Ectodermal cell (in vitro differentiated cells): ENCODE measurements around the gene SERPINB2. TPM values are rescaled to one million over a fixed set of nuclear protein-coding genes. Genes with fewer than 3 reads are reported as not detected.

Experiments used
- H3K27ac ChIP-seq: 2 replicates; pipeline ENCODE4 v1.7.0; 2013; ENCODE audit warnings: mild to moderate bottlenecking, low read depth, low read length; ENCODE audit not compliant: insufficient read depth, poor library complexity, severe bottlenecking
- H3K27me3 ChIP-seq: 2 replicates; pipeline ENCODE4 v1.7.0; 2013; ENCODE audit warnings: mild to moderate bottlenecking, low read length; ENCODE audit not compliant: insufficient read depth, control insufficient read depth, poor library complexity, severe bottlenecking
- H3K36me3 ChIP-seq: one replicate; pipeline ENCODE4 v1.7.0; 2013; ENCODE audit warnings: low read length; ENCODE audit not compliant: control insufficient read depth, insufficient read depth
- H3K4me1 ChIP-seq: one replicate; pipeline ENCODE4 v1.7.0; 2013; ENCODE audit warnings: low read length; ENCODE audit not compliant: control insufficient read depth, insufficient read depth
- H3K4me3 ChIP-seq: 2 replicates; pipeline ENCODE4 v1.7.0; 2013; ENCODE audit warnings: low read depth, low read length, control low read depth; ENCODE audit not compliant: insufficient read depth
- H3K9me3 ChIP-seq: 2 replicates; pipeline ENCODE4 v1.7.0; 2013; ENCODE audit warnings: mild to moderate bottlenecking, low read length, moderate library complexity; ENCODE audit not compliant: control insufficient read depth
- WGBS, 2 experiments: methylation state at CpG; one replicate each; pipeline ENCODE4 v1.1.7; 2013; ENCODE audit warnings: missing lambda C conversion rate in 2 of 2; 5-methylcytosine and 5-hydroxymethylcytosine counted together
- polyA plus RNA-seq, 4 experiments: library from polyadenylated mRNA; stranded (reverse); fragments of 50-300 nt; gene quantifications; one replicate each; pipeline ENCODE4 v1.2.3, GENCODE V29; 2013

Gene SERPINB2, protein sequence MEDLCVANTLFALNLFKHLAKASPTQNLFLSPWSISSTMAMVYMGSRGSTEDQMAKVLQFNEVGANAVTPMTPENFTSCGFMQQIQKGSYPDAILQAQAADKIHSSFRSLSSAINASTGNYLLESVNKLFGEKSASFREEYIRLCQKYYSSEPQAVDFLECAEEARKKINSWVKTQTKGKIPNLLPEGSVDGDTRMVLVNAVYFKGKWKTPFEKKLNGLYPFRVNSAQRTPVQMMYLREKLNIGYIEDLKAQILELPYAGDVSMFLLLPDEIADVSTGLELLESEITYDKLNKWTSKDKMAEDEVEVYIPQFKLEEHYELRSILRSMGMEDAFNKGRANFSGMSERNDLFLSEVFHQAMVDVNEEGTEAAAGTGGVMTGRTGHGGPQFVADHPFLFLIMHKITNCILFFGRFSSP
- not detected for polyA plus RNA-seq (2013, experiment 1 of 4)
- polyA plus RNA-seq (2013, experiment 2 of 4), result not detected
- polyA plus RNA-seq (2013, experiment 3 of 4), result not detected
- polyA plus RNA-seq (2013, experiment 4 of 4), result 0.20 TPM

DNA sequence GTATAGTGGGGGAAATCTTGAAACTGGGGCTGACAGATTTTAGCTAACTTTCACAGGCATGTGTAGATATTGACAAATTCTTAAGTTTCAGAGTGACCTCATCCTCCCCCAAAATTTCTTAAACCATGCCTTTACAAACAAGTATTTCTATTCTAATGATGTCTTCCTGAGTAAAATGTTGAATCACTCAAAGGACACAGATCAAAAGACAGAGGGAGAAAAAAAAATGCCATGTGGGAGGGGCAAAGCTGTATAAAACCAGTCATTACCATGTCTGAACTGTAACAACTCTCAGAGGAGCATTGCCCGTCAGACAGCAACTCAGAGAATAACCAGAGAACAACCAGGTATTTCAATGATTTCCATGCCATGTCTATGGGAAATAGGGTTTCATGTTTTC lies at the start of gene SERPINB2:
Gene SERPINB2 (plus strand): TSS at position 282 of the 400 bp plus-strand sequence. CDS start 3,740 bp downstream, outside the sequence.
- no peak within 1 kb of the TSS for H3K4me3 ChIP-seq
- H3K9me3 ChIP-seq, result no peaks in the 10 kb centered on the region
- WGBS, 2 experiments, result 64 to 91% methylated on average over 1 of the region's 1 CpG
- H3K36me3 ChIP-seq, result no peaks in the 10 kb centered on the region
- H3K4me1 ChIP-seq, result no peaks in the 10 kb centered on the region
- no peak within 1 kb of the TSS for H3K27ac ChIP-seq
- H3K27me3 ChIP-seq, result no peaks in the 10 kb centered on the region

DNA sequence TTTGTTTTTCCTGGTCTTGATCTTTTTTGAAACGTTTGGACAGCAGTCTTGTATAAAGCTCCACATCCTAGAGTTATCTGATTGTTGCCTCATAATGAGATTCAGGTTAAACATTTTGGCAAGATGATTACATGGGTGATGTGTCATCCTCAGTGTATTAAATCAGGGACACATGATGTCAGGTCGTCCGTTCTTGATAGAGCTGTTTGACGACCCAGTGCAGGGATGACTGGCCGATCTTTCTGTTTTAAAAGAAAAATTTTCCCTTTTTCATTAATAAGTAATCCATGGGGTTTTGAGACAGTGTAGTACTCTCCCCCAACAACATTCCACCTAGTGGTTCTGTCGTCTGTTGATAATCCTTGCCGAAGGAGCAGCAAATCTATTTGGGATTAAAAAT lies 44.5 kb upstream of the SERPINB2 start:
- H3K27me3 ChIP-seq, result no peaks in the 10 kb centered on the region
- no peak overlapping the region for H3K4me3 ChIP-seq
- 78 to 84% methylated on average over 6 to 7 of the region's 7 CpGs for WGBS, 2 experiments
- H3K4me1 ChIP-seq, result no peaks in the 10 kb centered on the region
- no peak overlapping the region for H3K27ac ChIP-seq
- no peaks in the 10 kb centered on the region for H3K36me3 ChIP-seq
- no peaks in the 10 kb centered on the region for H3K9me3 ChIP-seq

DNA sequence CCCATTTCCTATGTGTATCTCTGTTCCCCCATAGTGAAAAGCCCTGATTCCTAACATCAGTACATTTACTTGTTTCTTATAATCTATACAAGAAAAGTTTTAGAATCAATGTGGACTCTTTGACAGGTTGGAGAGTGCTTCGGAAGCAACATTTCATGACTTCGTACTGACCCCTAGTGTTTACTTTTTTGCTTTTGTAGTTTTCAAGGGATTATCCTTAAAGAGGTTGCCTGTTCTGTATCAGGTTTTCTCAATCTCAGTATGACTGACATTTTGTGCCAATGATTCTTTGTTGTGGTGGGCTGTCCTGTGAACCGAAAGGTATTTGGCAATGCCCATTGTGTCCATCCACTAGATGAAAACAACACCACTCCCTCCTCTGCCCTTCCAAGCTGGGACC lies 43.3 kb upstream of the SERPINB2 start:
- 19 to 27% methylated on average over 3 of the region's 3 CpGs for WGBS, 2 experiments
- no peaks in the 10 kb centered on the region for H3K27me3 ChIP-seq
- H3K9me3 ChIP-seq, result no peaks in the 10 kb centered on the region
- no peak overlapping the region for H3K4me3 ChIP-seq
- no peak overlapping the region for H3K27ac ChIP-seq
- H3K4me1 ChIP-seq, result no peaks in the 10 kb centered on the region
- no peaks in the 10 kb centered on the region for H3K36me3 ChIP-seq

DNA sequence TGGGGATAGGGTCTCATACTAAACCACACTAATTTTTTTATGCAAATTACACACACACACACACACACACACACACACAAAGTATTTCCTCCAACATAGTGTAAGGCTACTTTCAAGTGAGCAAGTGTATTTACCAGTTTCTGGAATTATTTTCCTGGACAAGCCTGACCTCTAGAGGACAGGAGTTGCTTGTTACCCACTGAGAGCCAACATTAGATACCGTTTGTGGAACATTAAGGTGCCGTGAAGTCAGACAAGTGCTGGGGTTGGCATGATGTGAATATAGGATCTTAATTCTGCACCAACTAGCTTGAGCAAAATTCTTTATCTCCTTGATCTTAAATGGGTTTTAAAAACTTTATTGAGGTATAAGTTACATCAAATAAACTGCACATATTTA lies 39.3 kb upstream of the SERPINB2 start:
- 39 to 49% methylated on average over 2 of the region's 2 CpGs for WGBS, 2 experiments

DNA sequence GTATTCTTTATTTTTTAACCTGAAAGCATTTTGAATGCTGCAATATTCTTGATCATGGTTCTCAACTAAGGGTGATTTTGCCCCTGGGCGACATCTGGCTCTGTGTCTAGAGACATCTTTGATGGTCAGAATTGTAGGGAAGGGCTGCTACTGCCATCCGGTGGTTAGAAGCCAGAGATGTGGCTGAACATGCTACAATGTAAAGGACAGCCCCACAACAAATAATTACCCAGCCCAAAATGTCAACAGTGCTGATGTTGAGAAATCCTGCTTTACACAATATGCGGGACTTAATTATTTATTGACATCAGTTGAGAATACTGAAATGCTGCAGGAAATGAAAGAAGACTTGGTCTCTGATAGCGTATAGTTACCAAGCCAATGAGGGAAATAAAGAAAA lies 37.5 kb upstream of the SERPINB2 start:
- H3K9me3 ChIP-seq, result no peaks in the 10 kb centered on the region
- H3K4me1 ChIP-seq, result no peaks in the 10 kb centered on the region
- 38 to 50% methylated on average over 3 of the region's 4 CpGs for WGBS, 2 experiments
- no peak overlapping the region for H3K4me3 ChIP-seq
- no peaks in the 10 kb centered on the region for H3K27me3 ChIP-seq
- no peak overlapping the region for H3K27ac ChIP-seq
- H3K36me3 ChIP-seq, result no peaks in the 10 kb centered on the region

More for the DNA sequence above, 39.3 kb upstream of the SERPINB2 start:
- no peak overlapping the region for H3K27ac ChIP-seq
- H3K36me3 ChIP-seq, result no peaks in the 10 kb centered on the region
- no peaks in the 10 kb centered on the region for H3K27me3 ChIP-seq
- no peaks in the 10 kb centered on the region for H3K9me3 ChIP-seq
- H3K4me1 ChIP-seq, result no peaks in the 10 kb centered on the region
- no peak overlapping the region for H3K4me3 ChIP-seq

DNA sequence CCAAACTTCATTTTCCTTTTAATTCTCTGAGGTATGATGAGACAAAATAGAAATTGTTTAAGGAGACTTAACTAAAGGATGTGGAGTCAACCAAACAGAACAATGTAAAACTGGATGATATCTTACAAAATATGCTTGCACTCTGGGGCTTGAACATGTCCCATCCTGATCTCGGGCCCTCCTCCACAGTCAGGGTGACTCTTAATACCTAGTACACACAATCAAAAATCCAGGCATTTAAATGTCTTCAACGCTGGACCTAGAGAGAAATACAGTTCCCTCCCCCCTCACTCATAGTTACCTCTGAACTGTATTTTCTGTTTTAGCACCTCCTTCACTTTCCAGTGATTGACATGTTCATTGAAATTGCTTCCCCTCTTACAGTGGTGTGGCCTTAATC lies 36.9 kb upstream of the SERPINB2 start:
- H3K4me3 ChIP-seq, result no peak overlapping the region
- H3K36me3 ChIP-seq, result no peaks in the 10 kb centered on the region
- H3K27ac ChIP-seq, result no peak overlapping the region
- H3K27me3 ChIP-seq, result no peaks in the 10 kb centered on the region
- H3K9me3 ChIP-seq, result no peaks in the 10 kb centered on the region
- H3K4me1 ChIP-seq, result no peaks in the 10 kb centered on the region
- WGBS, 2 experiments, result 88 to 89% methylated on average over 2 of the region's 2 CpGs

DNA sequence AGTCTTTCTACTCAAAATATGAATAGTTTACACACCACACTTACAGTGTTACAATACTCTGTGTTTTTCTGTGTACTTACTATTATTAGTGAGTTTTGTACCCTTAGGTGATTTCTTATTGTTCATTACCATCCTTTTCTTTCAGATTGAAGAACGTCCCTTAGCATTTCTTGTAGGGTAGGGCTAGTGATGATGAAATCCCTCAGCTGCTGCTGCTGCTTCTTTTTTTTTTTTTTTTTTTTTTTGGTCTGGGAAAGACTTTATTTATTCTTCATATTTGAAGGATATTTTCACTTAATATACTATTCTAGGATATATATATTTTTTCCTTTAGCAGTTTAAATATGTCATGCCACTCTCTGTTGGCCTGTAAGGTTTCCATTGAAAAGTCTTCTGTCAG lies 29.0 kb upstream of the SERPINB2 start:
- Histone ChIP-seq H3K4me3 (no peak overlapping the region), H3K9me3 (no peaks in the 10 kb centered on the region), H3K4me1 (no peaks in the 10 kb centered on the region), H3K27me3 (no peaks in the 10 kb centered on the region), H3K27ac (no peak overlapping the region), H3K36me3 (no peaks in the 10 kb centered on the region)
- WGBS, 2 experiments, result 71% methylated on average over 1 of the region's 1 CpG; no CpG with 5 or more reads in 1 of the 2 experiments

DNA sequence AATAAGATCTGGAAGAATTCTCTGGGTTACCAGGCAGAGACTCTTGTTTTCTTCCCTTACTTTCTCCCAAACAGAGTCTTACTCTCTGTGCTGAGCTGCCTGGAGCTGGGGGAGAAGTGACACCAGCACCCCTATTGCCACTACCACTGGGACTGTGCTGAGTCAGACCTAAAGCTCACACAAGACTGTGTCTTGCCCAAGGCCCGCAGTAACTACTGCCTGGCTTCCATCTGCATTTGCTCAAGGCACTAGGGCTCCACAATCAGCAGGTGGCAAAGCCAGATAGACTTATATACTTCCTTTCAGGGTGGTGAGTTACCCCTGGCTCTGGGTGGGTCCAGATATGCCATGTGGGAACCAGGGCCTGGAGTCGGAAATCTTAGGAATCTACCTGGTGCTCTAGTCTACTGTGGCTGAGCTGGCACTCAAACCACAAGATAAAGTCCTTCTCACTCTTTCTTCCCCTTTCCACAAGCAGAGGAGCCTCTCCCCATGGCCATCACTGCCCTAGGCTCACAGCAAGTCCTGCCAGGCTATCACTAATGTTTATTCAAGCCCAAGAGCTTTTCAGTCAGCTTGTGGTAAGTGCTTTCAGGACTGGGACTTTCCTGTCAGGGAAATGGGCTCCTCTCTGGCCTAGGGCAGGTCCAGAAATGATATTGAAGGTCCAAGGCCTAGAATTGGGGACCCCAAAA lies 27.6 kb upstream of the SERPINB2 start:
- H3K4me3 ChIP-seq, result no peak overlapping the region
- H3K9me3 ChIP-seq, result no peaks in the 10 kb centered on the region
- H3K27me3 ChIP-seq, result no peaks in the 10 kb centered on the region
- no peaks in the 10 kb centered on the region for H3K36me3 ChIP-seq
- H3K27ac ChIP-seq, result no peak overlapping the region
- WGBS, 2 experiments, result 92 to 96% methylated on average over 2 of the region's 2 CpGs
- H3K4me1 ChIP-seq, result no peaks in the 10 kb centered on the region

DNA sequence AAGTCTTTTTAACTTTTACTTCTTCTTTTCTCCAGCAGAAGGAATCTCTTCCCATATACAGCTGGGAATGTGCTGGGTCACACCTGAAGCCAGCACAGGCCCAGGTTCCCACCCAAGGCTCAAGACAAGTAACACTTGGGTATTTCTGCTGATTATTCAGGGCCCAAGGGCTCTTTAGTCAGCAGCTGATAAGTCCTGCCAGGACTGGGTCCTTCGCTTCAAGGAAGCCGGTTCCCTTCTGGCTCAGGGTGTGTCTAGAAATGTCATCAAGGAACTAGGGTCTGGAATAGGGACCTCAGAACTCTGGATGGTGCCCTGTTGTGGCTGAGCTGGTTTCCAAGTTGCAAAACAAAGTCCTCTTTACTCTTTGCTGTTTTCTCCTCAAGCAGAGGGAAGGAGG lies 27.0 kb upstream of the SERPINB2 start:
- Histone ChIP-seq H3K27ac (no peak overlapping the region), H3K9me3 (no peaks in the 10 kb centered on the region), H3K27me3 (no peaks in the 10 kb centered on the region), H3K36me3 (no peaks in the 10 kb centered on the region), H3K4me3 (no peak overlapping the region), H3K4me1 (no peaks in the 10 kb centered on the region)
- WGBS, 2 experiments, result 96 to 97% methylated on average over 2 of the region's 2 CpGs

DNA sequence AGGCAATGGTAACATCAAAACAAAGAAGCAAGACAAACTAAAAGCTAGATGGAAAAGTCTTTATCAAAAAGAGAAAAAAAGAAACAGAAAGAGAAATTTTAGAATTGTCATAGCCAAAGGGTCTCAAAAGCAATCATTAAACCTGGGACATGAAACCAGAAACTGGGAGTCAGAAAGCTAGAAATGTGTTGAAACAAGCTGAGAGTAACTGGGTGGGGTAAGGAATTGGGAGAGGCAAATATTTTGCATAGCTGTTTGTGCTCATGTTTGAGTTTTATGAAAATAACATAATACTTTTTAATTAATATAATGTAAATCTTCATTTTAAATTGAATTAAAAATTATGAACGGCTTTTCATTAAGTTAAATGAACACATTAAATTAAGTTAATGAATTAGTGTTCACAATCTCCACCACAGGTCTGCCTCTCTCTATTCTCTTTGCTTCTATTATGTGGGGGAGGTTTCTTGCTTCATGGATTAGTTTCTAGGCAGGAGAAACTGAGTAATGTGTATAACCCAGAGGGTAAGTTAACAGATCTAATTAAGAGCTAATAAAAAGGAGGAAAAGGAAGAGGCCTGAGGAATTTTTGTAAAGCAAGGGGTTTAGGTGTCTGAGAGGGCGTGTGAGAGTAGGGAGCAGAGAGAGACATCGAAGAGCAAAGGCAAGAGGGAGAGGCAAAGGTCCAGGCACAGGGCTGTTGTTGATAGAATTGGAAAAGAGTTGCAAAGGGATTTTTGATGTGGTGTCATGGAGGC lies 20.0 kb upstream of the SERPINB2 start:
- no peaks in the 10 kb centered on the region for H3K27me3 ChIP-seq
- no peaks in the 10 kb centered on the region for H3K9me3 ChIP-seq
- no peak overlapping the region for H3K4me3 ChIP-seq
- 89 to 90% methylated on average over 2 of the region's 3 CpGs for WGBS, 2 experiments
- H3K36me3 ChIP-seq, result no peaks in the 10 kb centered on the region
- no peak overlapping the region for H3K27ac ChIP-seq
- no peaks in the 10 kb centered on the region for H3K4me1 ChIP-seq
